GM12801 (cell line): ENCODE measurements around the gene RNF11.

Experiments
- CTCF ChIP-seq: IDR thresholded peaks from one replicate; pipeline ENCODE4 v1.5.1; 2011; ENCODE audit warnings: control low read depth; ENCODE audit not compliant: insufficient read length; ENCODE audit errors: extremely low read depth

RNF11 gene

GRCh38 chr1:51302746-51303145, 66.7 kb downstream of the RNF11 start:
- TF ChIP-seq CTCF: no peak

GRCh38 chr1:51303315-51303714, 67.2 kb downstream of the RNF11 start:
- no peak for TF ChIP-seq CTCF

GRCh38 chr1:51303751-51304251, 67.7 kb downstream of the RNF11 start:
- TF ChIP-seq CTCF: no peak

GRCh38 chr1:51304360-51304759, 68.3 kb downstream of the RNF11 start:
- no peak for TF ChIP-seq CTCF

- no peak for TF ChIP-seq CTCF
These were observed 69.3 kb downstream of the RNF11 start for GRCh38 chr1:51305371-51305823.

GRCh38 chr1:51306950-51307349, 70.9 kb downstream of the RNF11 start:
- TF ChIP-seq CTCF: no peak

- TF ChIP-seq CTCF: no peak
These were observed 72.6 kb downstream of the RNF11 start for GRCh38 chr1:51308636-51309035.
